GM12878 (cell line): Measurements from ENCODE around the gene THSD4. TPM values are rescaled to one million over a fixed set of nuclear protein-coding genes. Genes with fewer than 3 reads are reported as not detected.

Experiments
- ATAC-seq: fragments of 200-7000 bp; cut with Tn5 transposase; 3 replicates; pipeline ENCODE4 v1.9.1; 2020; ENCODE audit warnings: mild to moderate bottlenecking, moderate library complexity
- BruUV-seq: library from RNA; stranded (reverse); fragments of 400-500 nt; replicated peaks from 2 replicates; lab custom pipeline; 2021; lab: Mats Ljungman, UMichigan
- CTCF ChIA-PET: fragments of 300-600 bp; sonication (Branson Sonifier 250); formaldehyde crosslinking; extraction: SDS; loops from one replicate; lab custom pipeline; 2021; ENCODE audit warnings: inconsistent platforms; lab: Yijun Ruan, JAX
- POLR2A ChIA-PET: fragments of 350-600 bp; formaldehyde crosslinking; extraction: SDS; loops from one replicate; lab custom pipeline; 2021; ENCODE audit warnings: inconsistent platforms; lab: Charles Lee
- RAD21 ChIA-PET: fragments of 300-600 bp; sonication (Branson Sonifier 250); formaldehyde crosslinking; loops from one replicate; lab custom pipeline; 2023; ENCODE audit warnings: antibody characterized with exemption; ENCODE audit not compliant: unreplicated experiment; lab: Charles Lee
- SMC1A ChIA-PET: fragments of 300-600 bp; sonication (Branson Sonifier 250); formaldehyde crosslinking; loops from one replicate; lab custom pipeline; 2023; ENCODE audit not compliant: unreplicated experiment, uncharacterized antibody; lab: Charles Lee
- DNase-seq: peaks from one replicate; pipeline ENCODE4 v3.0.0-alpha.2; 2011; ENCODE audit warnings: low read depth, low spot score
- FAIRE-seq: peaks from 3 replicates; lab custom pipeline; 2011; peaks lifted over from hg19 to GRCh38; lab: Jason Lieb, UNC
- H2AFZ ChIP-seq: 2 replicates; pipeline ENCODE4 v1.6.0; 2011; ENCODE audit warnings: low read depth, low read length, control low read depth; ENCODE audit not compliant: control insufficient read depth
- H3K27ac ChIP-seq: 2 replicates; pipeline ENCODE4 v1.5.1; 2011; ENCODE audit warnings: control low read depth; ENCODE audit not compliant: control insufficient read depth, insufficient read depth
- H3K27me3 ChIP-seq, 2 experiments: replicated peaks in 1 of 2; 2 replicates each; pipeline versions ENCODE4 v1.6.0 to v1.6.1; 2011; ENCODE audit warnings: low read length in 1 of 2; ENCODE audit not compliant: control insufficient read depth in 2 of 2, insufficient read depth in 2 of 2
- H3K36me3 ChIP-seq, 2 experiments: 2 replicates each; pipeline ENCODE4 v1.5.1; 2011; ENCODE audit warnings: low read length in 1 of 2; ENCODE audit not compliant: control insufficient read depth in 2 of 2, insufficient read depth in 2 of 2
- H3K4me1 ChIP-seq: 2 replicates; pipeline ENCODE4 v1.6.1; 2011; ENCODE audit warnings: mild to moderate bottlenecking, low read length, moderate library complexity, mixed read lengths; ENCODE audit not compliant: control insufficient read depth, insufficient read depth
- H3K4me2 ChIP-seq: 2 replicates; pipeline ENCODE4 v1.6.0; 2011; ENCODE audit warnings: control low read depth; ENCODE audit not compliant: control insufficient read depth, insufficient read depth
- H3K4me3 ChIP-seq: fragments of 200-600 bp; sonication (generic); 2 replicates; pipeline ENCODE4 v1.5.1; 2016
- H3K79me2 ChIP-seq: 2 replicates; pipeline ENCODE4 v1.6.0; 2011; ENCODE audit warnings: low read length; ENCODE audit not compliant: control insufficient read depth, insufficient read depth
- H3K9ac ChIP-seq: 2 replicates; pipeline ENCODE4 v1.8.0; 2011; ENCODE audit warnings: low read length, control low read depth, mixed read lengths; ENCODE audit not compliant: control insufficient read depth, insufficient read depth
- H3K9me3 ChIP-seq: replicated peaks from 3 replicates; pipeline ENCODE4 v1.5.1; 2011; ENCODE audit warnings: mild to moderate bottlenecking, low read length; ENCODE audit not compliant: control insufficient read depth, insufficient read depth
- H4K20me1 ChIP-seq: 2 replicates; pipeline ENCODE4 v1.6.0; 2011; ENCODE audit not compliant: control insufficient read depth, insufficient read depth
- HDGF ChIP-seq: fragments of 450-650 bp; IDR thresholded peaks from 2 replicates; pipeline ENCODE4 v1.6.1; 2016; ENCODE audit warnings: antibody characterized with exemption
- ZBTB40 ChIP-seq: fragments of 450-650 bp; IDR thresholded peaks from 2 replicates; pipeline ENCODE4 v1.6.1; 2016; ENCODE audit warnings: mild to moderate bottlenecking, moderate library complexity, borderline replicate concordance
- WGBS: methylation state at CpG from one replicate; pipeline ENCODE4 v1.1.6; 2016; ENCODE audit warnings: low lambda C conversion rate; ENCODE audit not compliant: insufficient replicate concordance, insufficient coverage; ENCODE audit errors: missing lambda C conversion rate; 5-methylcytosine and 5-hydroxymethylcytosine counted together
- in situ Hi-C: fragments of 300-500 bp; cut with MboI; formaldehyde crosslinking; loops from 9 replicates; pipeline ENCODE4 v1.14.3; 2018; ENCODE audit warnings: mixed read lengths
- intact Hi-C: fragments of 100-400 bp; cut with micrococcal nuclease; formaldehyde crosslinking; loops from one replicate; pipeline ENCODE4 v1.14.2; 2022; ENCODE audit not compliant: unreplicated experiment
- polyA plus RNA-seq, 11 experiments: library from polyadenylated mRNA; depleted of rRNA in 4 of 11; unstranded in 6 of 11; stranded (reverse) in 5 of 11; fragments of >200 nt; fragmentation: Nextera tagmentation in 4 of 11; fragmentation: Illumina TruSeq in 1 of 11; extraction: Ambion mirVana in 4 of 11; extraction: Trizol in 1 of 11; gene quantifications; 1 replicate in 1 of 11; 2 replicates in 10 of 11; pipeline versions ENCODE4 v1.2.1 to v1.2.3, GENCODE V29; 2011 to 2016; ENCODE audit warnings: inconsistent platforms in 2 of 11, missing spikeins in 2 of 11, low read depth in 1 of 11
- total RNA-seq, 4 experiments: library from RNA; depleted of rRNA in 3 of 4; stranded (reverse); fragments of >200 nt in 3 of 4; fragmentation: Illumina TruSeq in 1 of 4; extraction: Trizol in 1 of 4; gene quantifications; 2 replicates each; pipeline versions ENCODE4 v1.2.1 to v1.2.3, GENCODE V29; 2013 to 2021

Gene THSD4
- total and polyA plus RNA-seq, 10 of the 15 experiments (the other 5 are each of a cell fraction or from before 2014, with no cell fraction given): 0.04 to 0.13 (median 0.05) TPM; not detected in 7

- BruUV-seq: no TSS peak
- Histone ChIP-seq H3K9ac (no peak overlapping the region), H3K9me3 (no peaks in the 10 kb centered on the region), H3K79me2 (no peaks in the 10 kb centered on the region), H3K4me3 (no peak overlapping the region), H2AFZ (no peak overlapping the region), H3K4me1 (no peaks in the 10 kb centered on the region), H3K4me2 (no peak overlapping the region), H3K36me3 (no peaks in the 10 kb centered on the region), H4K20me1 (no peaks in the 10 kb centered on the region), H3K27ac (no peak overlapping the region), H3K27me3 (no peaks in the 10 kb centered on the region; a peak in 1 of 4 replicates)
- ATAC-seq (no peak), DNase-seq (no peak), FAIRE-seq (no peak)
- intact Hi-C loops (no loop called here), in situ Hi-C loops (no loop called here)
- WGBS: 11% methylated on average over 8 of the region's 8 CpGs
- ChIA-PET POLR2A (no interaction called here), SMC1A (no interaction called here), RAD21 (no interaction called here), CTCF (interaction anchor here (1.1 kb wide), 1 partner anchor 165 kb away, joined by 3 read pairs; no protein-coding TSS in a partner anchor)
- TF ChIP-seq HDGF: no peak
- peak; percentile 20; the same call in 1 of the 2 replicates for TF ChIP-seq ZBTB40
Measured at GRCh38 chr15:71654042-71654719, 538.9 kb downstream of the THSD4 start.
